ENCODE data around the gene AADAC.
"Not testable (repeated sequence)": the region's sequence is repeated elsewhere in the genome, so short reads cannot be mapped to it uniquely, and the experiment has no call there.

Gene AADAC

GRCh38 chr3:151798466-151798865 lies 15.4 kb upstream of the AADAC start:
- no peak for DNase-seq (ENCODE audit: low spot score)

GRCh38 chr3:151800431-151800830 lies 13.5 kb upstream of the AADAC start:
- no peak for DNase-seq (ENCODE audit: low spot score)

GRCh38 chr3:151804267-151804666 lies 9.6 kb upstream of the AADAC start:
- DNase-seq (ENCODE audit: low spot score), result no peak

- no peak for DNase-seq (ENCODE audit: low spot score)
Observed at GRCh38 chr3:151806838-151807237, 7.1 kb upstream of the AADAC start.

GRCh38 chr3:151808926-151809325 lies 5.0 kb upstream of the AADAC start:
- not testable (repeated sequence) for DNase-seq (ENCODE audit: low spot score)

- DNase-seq (ENCODE audit: low spot score), result no peak
Observed at GRCh38 chr3:151811474-151811873, 2.4 kb upstream of the AADAC start.

GRCh38 chr3:151814588-151814987 lies 672 bp downstream of the AADAC start:
- no peak for DNase-seq (ENCODE audit: low spot score)

- peak; percentile 15 for DNase-seq (ENCODE audit: low spot score)
Observed at GRCh38 chr3:151816091-151816604, 2.2 kb downstream of the AADAC start.

GRCh38 chr3:151817473-151817872 lies 3.6 kb downstream of the AADAC start:
- no peak for DNase-seq (ENCODE audit: low spot score)

- no peak for DNase-seq (ENCODE audit: low spot score)
Observed at GRCh38 chr3:151818361-151818760, 4.4 kb downstream of the AADAC start.

- no peak for DNase-seq (ENCODE audit: low spot score)
Observed at GRCh38 chr3:151819910-151820309, 6.0 kb downstream of the AADAC start.

GRCh38 chr3:151827816-151828215 lies 13.9 kb downstream of the AADAC start:
- DNase-seq (ENCODE audit: low spot score), result no peak

GRCh38 chr3:151835751-151836525 lies 22.0 kb downstream of the AADAC start:
- DNase-seq (ENCODE audit: low spot score), result no peak

- no peak for DNase-seq (ENCODE audit: low spot score)
Observed at GRCh38 chr3:151837057-151837456, 23.1 kb downstream of the AADAC start.

GRCh38 chr3:151838574-151839312 lies 24.8 kb downstream of the AADAC start:
- peak; percentile 89 for DNase-seq (ENCODE audit: low spot score)

GRCh38 chr3:151839313-151839631 lies 25.4 kb downstream of the AADAC start:
- DNase-seq (ENCODE audit: low spot score), result no peak

- DNase-seq (ENCODE audit: low spot score), result no peak
Observed at GRCh38 chr3:151841801-151842200, 27.9 kb downstream of the AADAC start.

GRCh38 chr3:151843275-151843674 lies 29.4 kb downstream of the AADAC start:
- DNase-seq (ENCODE audit: low spot score), result no peak

GRCh38 chr3:151845306-151845905 lies 31.5 kb downstream of the AADAC start:
- DNase-seq (ENCODE audit: low spot score), result no peak

- DNase-seq (ENCODE audit: low spot score), result not testable (repeated sequence)
Observed at GRCh38 chr3:151850065-151850464, 36.1 kb downstream of the AADAC start.

GRCh38 chr3:151852074-151852811 lies 38.3 kb downstream of the AADAC start:
- DNase-seq (ENCODE audit: low spot score), result no peak

GRCh38 chr3:151856118-151856517 lies 42.2 kb downstream of the AADAC start:
- no peak for DNase-seq (ENCODE audit: low spot score)
